ENCODE results near the gene WBP2. TPM values are rescaled to one million over a fixed set of nuclear protein-coding genes. Genes with fewer than 3 reads are reported as not detected.

WBP2 gene
- total RNA-seq, 6 experiments from 2014 or later = 51.4 to 65.5 (median 59.3) TPM

GRCh38 chr17:75876190-75876937 is 21.2 kb upstream of the WBP2 start:
- Mint-ChIP-seq H3K4me1 (ENCODE audit: low read depth) (peaks cover 25% of the 10 kb centered on the region), H3K36me3 (ENCODE audit: low read depth) (no peaks in the 10 kb centered on the region), H3K27me3 (ENCODE audit: insufficient read depth) (peaks cover 2% of the 10 kb centered on the region; the same call in 1 of the 2 replicates), H3K9me3 (no peaks in the 10 kb centered on the region), H3K4me3 (peak overlapping the region; percentile 88), H3K27ac (peak overlapping the region; percentile 84)
- TF ChIP-seq CTCF (IDR thresholded peaks at IDR 0.05) = no peak
- DNase-seq = no peak

GRCh38 chr17:75875940-75876189 is 20.7 kb upstream of the WBP2 start:
- H3K36me3 Mint-ChIP-seq (ENCODE audit: low read depth) = no peaks in the 10 kb centered on the region
- DNase-seq = no peak
- no peak for TF ChIP-seq CTCF (IDR thresholded peaks at IDR 0.05)
- no peak overlapping the region for H3K27ac Mint-ChIP-seq
- no peak overlapping the region for H3K4me3 Mint-ChIP-seq
- H3K9me3 Mint-ChIP-seq = no peaks in the 10 kb centered on the region
- peaks cover 2% of the 10 kb centered on the region; the same call in 1 of the 2 replicates for H3K27me3 Mint-ChIP-seq (ENCODE audit: insufficient read depth)
- peaks cover 25% of the 10 kb centered on the region for H3K4me1 Mint-ChIP-seq (ENCODE audit: low read depth)

GRCh38 chr17:75875182-75875939 is 20.2 kb upstream of the WBP2 start:
- Mint-ChIP-seq H3K27ac (no peak overlapping the region), H3K9me3 (no peaks in the 10 kb centered on the region), H3K36me3 (ENCODE audit: low read depth) (no peaks in the 10 kb centered on the region), H3K4me3 (no peak overlapping the region), H3K27me3 (ENCODE audit: insufficient read depth) (peaks cover 2% of the 10 kb centered on the region; the same call in 1 of the 2 replicates), H3K4me1 (ENCODE audit: low read depth) (peaks cover 25% of the 10 kb centered on the region)
- no peak for DNase-seq
- TF ChIP-seq CTCF (IDR thresholded peaks at IDR 0.05) = no peak

GRCh38 chr17:75874323-75875181 is 19.4 kb upstream of the WBP2 start:
- Mint-ChIP-seq H3K27ac (no peak overlapping the region), H3K27me3 (ENCODE audit: insufficient read depth) (no peaks in the 10 kb centered on the region; the same call in 1 of the 2 replicates), H3K9me3 (no peaks in the 10 kb centered on the region), H3K4me3 (no peak overlapping the region), H3K36me3 (ENCODE audit: low read depth) (no peaks in the 10 kb centered on the region), H3K4me1 (ENCODE audit: low read depth) (peaks cover 27% of the 10 kb centered on the region)
- TF ChIP-seq CTCF (IDR thresholded peaks at IDR 0.05) = no peak
- DNase-seq = no peak

GRCh38 chr17:75873587-75874322 is 18.6 kb upstream of the WBP2 start:
- Mint-ChIP-seq H3K9me3 (no peaks in the 10 kb centered on the region), H3K27me3 (ENCODE audit: insufficient read depth) (no peaks in the 10 kb centered on the region; the same call in 1 of the 2 replicates), H3K36me3 (ENCODE audit: low read depth) (no peaks in the 10 kb centered on the region), H3K4me3 (no peak overlapping the region), H3K4me1 (ENCODE audit: low read depth) (peaks cover 35% of the 10 kb centered on the region), H3K27ac (no peak overlapping the region; the same call in 1 of the 2 replicates)
- TF ChIP-seq CTCF (IDR thresholded peaks at IDR 0.05) = no peak
- no peak for DNase-seq
